ENCODE results near the gene DET1.

DNA sequence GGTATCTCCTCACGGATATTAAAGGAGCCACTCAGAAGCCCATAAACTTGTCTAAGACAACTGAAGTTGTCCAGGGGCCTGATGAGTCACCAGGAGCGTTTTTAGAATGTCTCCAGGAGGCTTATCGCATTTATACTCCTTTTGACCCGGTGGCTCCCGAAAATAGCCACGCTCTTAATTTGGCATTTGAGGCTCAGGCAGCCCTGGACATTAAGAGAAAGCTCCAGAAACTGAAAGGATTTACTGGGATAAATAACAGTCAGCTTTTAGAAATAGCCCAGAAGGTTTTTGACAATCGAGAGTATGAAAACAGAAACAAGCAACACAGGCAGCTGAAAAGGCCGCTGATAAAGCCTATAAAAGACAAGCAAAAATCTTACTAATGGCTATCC, 4.1 kb downstream of the DET1 start:
- TF ChIP-seq, protein P1, sequence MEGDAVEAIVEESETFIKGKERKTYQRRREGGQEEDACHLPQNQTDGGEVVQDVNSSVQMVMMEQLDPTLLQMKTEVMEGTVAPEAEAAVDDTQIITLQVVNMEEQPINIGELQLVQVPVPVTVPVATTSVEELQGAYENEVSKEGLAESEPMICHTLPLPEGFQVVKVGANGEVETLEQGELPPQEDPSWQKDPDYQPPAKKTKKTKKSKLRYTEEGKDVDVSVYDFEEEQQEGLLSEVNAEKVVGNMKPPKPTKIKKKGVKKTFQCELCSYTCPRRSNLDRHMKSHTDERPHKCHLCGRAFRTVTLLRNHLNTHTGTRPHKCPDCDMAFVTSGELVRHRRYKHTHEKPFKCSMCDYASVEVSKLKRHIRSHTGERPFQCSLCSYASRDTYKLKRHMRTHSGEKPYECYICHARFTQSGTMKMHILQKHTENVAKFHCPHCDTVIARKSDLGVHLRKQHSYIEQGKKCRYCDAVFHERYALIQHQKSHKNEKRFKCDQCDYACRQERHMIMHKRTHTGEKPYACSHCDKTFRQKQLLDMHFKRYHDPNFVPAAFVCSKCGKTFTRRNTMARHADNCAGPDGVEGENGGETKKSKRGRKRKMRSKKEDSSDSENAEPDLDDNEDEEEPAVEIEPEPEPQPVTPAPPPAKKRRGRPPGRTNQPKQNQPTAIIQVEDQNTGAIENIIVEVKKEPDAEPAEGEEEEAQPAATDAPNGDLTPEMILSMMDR (IDR thresholded peaks at IDR 0.05; ENCODE audit: low read depth, low read length), result no peak
- TF ChIP-seq EZH2phosphoT487 (IDR thresholded peaks at IDR 0.05; ENCODE audit: low read depth), result no peak
